OCI-LY7 (cell line): ENCODE measurements around the gene NACA2. TPM values are rescaled to one million over a fixed set of nuclear protein-coding genes. Genes with fewer than 3 reads are reported as not detected.

Experiments
- BruUV-seq: library from RNA; stranded (reverse); fragments of 400-500 nt; replicated peaks from 2 replicates; lab custom pipeline; 2021; lab: Mats Ljungman, UMichigan
- CTCF ChIA-PET: fragments of 300-600 bp; sonication (Branson Sonifier 250); formaldehyde crosslinking; loops from one replicate; lab custom pipeline; 2022; ENCODE audit warnings: antibody characterized with exemption; ENCODE audit not compliant: unreplicated experiment; lab: Charles Lee
- POLR2A ChIA-PET: fragments of 300-600 bp; sonication (Branson Sonifier 250); formaldehyde crosslinking; loops from one replicate; lab custom pipeline; 2022; ENCODE audit warnings: antibody characterized with exemption; lab: Charles Lee
- DNase-seq: peaks from one replicate; pipeline ENCODE4 v3.0.0-alpha.2; 2015; ENCODE audit warnings: low spot score
- H2AFZ ChIP-seq: fragments of 200-600 bp; sonication (generic), shearing (Covaris generic); 2 replicates; pipeline ENCODE4 v1.6.1; 2014; ENCODE audit warnings: mild to moderate bottlenecking, antibody characterized with exemption, low read length, moderate library complexity
- H3K27ac ChIP-seq: fragments of 200-600 bp; sonication (generic); 2 replicates; pipeline ENCODE4 v1.5.1; 2014; ENCODE audit warnings: mixed run types, low read depth, mild to moderate bottlenecking, moderate library complexity, low read length, inconsistent platforms; ENCODE audit not compliant: poor library complexity, severe bottlenecking
- H3K36me3 ChIP-seq: fragments of 200-600 bp; sonication (generic); 2 replicates; pipeline ENCODE4 v1.6.1; 2014; ENCODE audit warnings: mild to moderate bottlenecking, antibody characterized with exemption, low read length, moderate library complexity, mixed read lengths; ENCODE audit not compliant: insufficient read depth
- H3K4me1 ChIP-seq: fragments of 200-600 bp; sonication (generic); 2 replicates; pipeline ENCODE4 v1.5.1; 2014; ENCODE audit warnings: mild to moderate bottlenecking, low read length; ENCODE audit not compliant: insufficient read depth, poor library complexity, severe bottlenecking
- H3K4me2 ChIP-seq: fragments of 200-600 bp; sonication (generic); 2 replicates; pipeline ENCODE4 v1.6.1; 2014; ENCODE audit warnings: mild to moderate bottlenecking, low read length
- H3K4me3 ChIP-seq: fragments of 200-600 bp; sonication (generic); 2 replicates; pipeline ENCODE4 v1.5.1; 2014; ENCODE audit warnings: mild to moderate bottlenecking, low read depth, low read length; ENCODE audit not compliant: poor library complexity, severe bottlenecking
- H3K79me2 ChIP-seq: fragments of 200-600 bp; sonication (generic); 2 replicates; pipeline ENCODE4 v1.6.1; 2016; ENCODE audit warnings: low read depth, mild to moderate bottlenecking, low read length, moderate library complexity, mixed read lengths; ENCODE audit not compliant: insufficient read depth
- H3K9me2 ChIP-seq: fragments of 200-600 bp; sonication (generic); 2 replicates; pipeline ENCODE4 v1.6.1; 2016; ENCODE audit warnings: mild to moderate bottlenecking, low read length, mixed read lengths; ENCODE audit not compliant: insufficient read depth
- H3K9me3 ChIP-seq: fragments of 200-600 bp; sonication (generic); 2 replicates; pipeline ENCODE4 v1.6.1; 2014; ENCODE audit warnings: mild to moderate bottlenecking, mixed run types, low read length, mixed read lengths
- H4K20me1 ChIP-seq: fragments of 200-600 bp; sonication (generic); 2 replicates; pipeline ENCODE4 v1.6.1; 2014; ENCODE audit warnings: mild to moderate bottlenecking, antibody characterized with exemption, low read length, moderate library complexity, mixed read lengths; ENCODE audit not compliant: insufficient read depth
- EZH2phosphoT487 ChIP-seq: fragments of 200-600 bp; sonication (generic); IDR thresholded peaks from 2 replicates; pipeline ENCODE4 v1.6.1; 2018; ENCODE audit warnings: low read depth, borderline replicate concordance, mild to moderate bottlenecking, mixed run types, antibody characterized with exemption, low read length, moderate library complexity, mixed read lengths
- intact Hi-C: fragments of 100-400 bp; cut with micrococcal nuclease; formaldehyde crosslinking; loops from one replicate; pipeline ENCODE4 v1.10.0; 2022; ENCODE audit not compliant: unreplicated experiment
- total RNA-seq, 2 experiments: library from RNA; depleted of rRNA in 1 of 2; stranded (reverse); fragments of >200 nt in 1 of 2; shearing (Covaris generic) in 1 of 2; gene quantifications; 2 replicates each; pipeline ENCODE4 v1.2.3, GENCODE V29; 2014 to 2022
- TF ChIP-seq, protein P1 (sequence below): fragments of 200-600 bp; sonication (generic); conservative IDR thresholded peaks from 2 replicates; pipeline ENCODE4 v1.5.1; 2014; ENCODE audit warnings: mild to moderate bottlenecking, antibody characterized with exemption, low read length, moderate library complexity, mixed read lengths

Gene NACA2
- total RNA-seq, 2 experiments from 2014 or later: not detected

GRCh38 chr17:61583660-61584264 is 7.3 kb downstream of the NACA2 start:
- H3K36me3 ChIP-seq: no peaks in the 10 kb centered on the region
- H3K9me3 ChIP-seq: no peaks in the 10 kb centered on the region
- H4K20me1 ChIP-seq: no peaks in the 10 kb centered on the region
- no peak overlapping the region for H3K27ac ChIP-seq
- H3K4me1 ChIP-seq: peaks cover 12% of the 10 kb centered on the region
- TF ChIP-seq, protein P1, sequence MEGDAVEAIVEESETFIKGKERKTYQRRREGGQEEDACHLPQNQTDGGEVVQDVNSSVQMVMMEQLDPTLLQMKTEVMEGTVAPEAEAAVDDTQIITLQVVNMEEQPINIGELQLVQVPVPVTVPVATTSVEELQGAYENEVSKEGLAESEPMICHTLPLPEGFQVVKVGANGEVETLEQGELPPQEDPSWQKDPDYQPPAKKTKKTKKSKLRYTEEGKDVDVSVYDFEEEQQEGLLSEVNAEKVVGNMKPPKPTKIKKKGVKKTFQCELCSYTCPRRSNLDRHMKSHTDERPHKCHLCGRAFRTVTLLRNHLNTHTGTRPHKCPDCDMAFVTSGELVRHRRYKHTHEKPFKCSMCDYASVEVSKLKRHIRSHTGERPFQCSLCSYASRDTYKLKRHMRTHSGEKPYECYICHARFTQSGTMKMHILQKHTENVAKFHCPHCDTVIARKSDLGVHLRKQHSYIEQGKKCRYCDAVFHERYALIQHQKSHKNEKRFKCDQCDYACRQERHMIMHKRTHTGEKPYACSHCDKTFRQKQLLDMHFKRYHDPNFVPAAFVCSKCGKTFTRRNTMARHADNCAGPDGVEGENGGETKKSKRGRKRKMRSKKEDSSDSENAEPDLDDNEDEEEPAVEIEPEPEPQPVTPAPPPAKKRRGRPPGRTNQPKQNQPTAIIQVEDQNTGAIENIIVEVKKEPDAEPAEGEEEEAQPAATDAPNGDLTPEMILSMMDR: no peak
- H3K4me3 ChIP-seq: no peak overlapping the region
- intact Hi-C loops: no loop called here
- H3K79me2 ChIP-seq: no peaks in the 10 kb centered on the region
- CTCF ChIA-PET: no interaction called here
- no peak overlapping the region for H2AFZ ChIP-seq
- H3K4me2 ChIP-seq: no peak overlapping the region
- POLR2A ChIA-PET: interaction anchor here (0.9 to 1.3 kb wide), 3 partner anchors 8 to 20 kb away, joined by 4 read pairs; no protein-coding TSS in a partner anchor
- DNase-seq: no peak
- H3K9me2 ChIP-seq: no peaks in the 10 kb centered on the region
- BruUV-seq: no TSS peak

DNA sequence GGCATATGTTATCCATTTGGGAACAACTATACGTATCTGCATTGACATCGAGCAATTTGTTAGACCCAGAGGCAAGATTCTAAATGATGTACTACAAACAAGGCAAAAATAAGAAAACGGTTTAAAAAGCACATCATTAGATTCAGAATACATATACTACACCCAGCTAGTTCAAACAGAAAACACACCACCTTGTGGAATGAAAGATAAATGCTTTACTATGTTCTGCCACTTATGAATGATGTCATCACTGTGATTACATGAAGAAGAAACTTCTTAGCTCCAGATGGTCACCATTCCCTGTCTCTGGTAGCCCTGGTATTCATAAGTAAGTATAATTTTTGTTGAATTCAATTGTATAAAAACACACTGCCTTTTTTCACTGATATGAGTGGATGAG is 7.8 kb downstream of the NACA2 start:
- no peak overlapping the region for H3K4me3 ChIP-seq
- H3K79me2 ChIP-seq: no peaks in the 10 kb centered on the region
- POLR2A ChIA-PET: interaction anchor here (0.6 to 1.3 kb wide), 3 partner anchors 9 to 591 kb away, joined by 4 to 6 read pairs (median 4); no protein-coding TSS in a partner anchor
- H3K9me2 ChIP-seq: no peaks in the 10 kb centered on the region
- BruUV-seq: no TSS peak
- no peak overlapping the region for H3K27ac ChIP-seq
- DNase-seq: peak; percentile 69
- intact Hi-C loops: no loop called here
- no peaks in the 10 kb centered on the region for H3K36me3 ChIP-seq
- H4K20me1 ChIP-seq: no peaks in the 10 kb centered on the region
- no peaks in the 10 kb centered on the region for H3K9me3 ChIP-seq
- no peak overlapping the region for H3K4me2 ChIP-seq
- H2AFZ ChIP-seq: no peak overlapping the region
- TF ChIP-seq EZH2phosphoT487: no peak
- TF ChIP-seq, protein P1: peak; percentile 78
- peaks cover 10% of the 10 kb centered on the region for H3K4me1 ChIP-seq
- CTCF ChIA-PET: no interaction called here

DNA sequence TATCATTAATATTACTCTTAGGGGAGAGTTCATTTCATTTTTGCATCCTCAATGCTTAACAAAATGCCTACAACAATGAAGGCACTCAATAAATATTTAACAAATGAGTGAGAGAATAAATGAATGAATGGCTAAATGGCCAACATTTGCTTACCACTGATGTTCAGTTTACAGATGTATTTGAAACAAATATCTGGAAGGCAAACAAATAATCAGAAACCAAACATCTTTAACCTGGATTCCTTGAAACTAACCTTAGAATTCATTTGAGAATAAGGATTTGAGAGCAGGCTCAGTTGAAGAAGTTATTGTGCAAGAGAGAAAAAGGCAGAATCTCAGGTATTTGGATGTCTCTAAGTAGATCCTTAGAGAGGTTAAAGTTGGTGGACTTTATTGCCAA is 8.4 kb downstream of the NACA2 start:
- H3K4me2 ChIP-seq: no peak overlapping the region
- ChIA-PET POLR2A (interaction anchor here (0.6 to 1.3 kb wide), 3 partner anchors 8 to 592 kb away, joined by 3 to 6 read pairs (median 4); no protein-coding TSS in a partner anchor), CTCF (no interaction called here)
- H3K9me3 ChIP-seq: no peaks in the 10 kb centered on the region
- peaks cover 4% of the 10 kb centered on the region for H3K4me1 ChIP-seq
- TF ChIP-seq EZH2phosphoT487: no peak
- TF ChIP-seq, protein P1: no peak
- no peak overlapping the region for H3K27ac ChIP-seq
- no peaks in the 10 kb centered on the region for H4K20me1 ChIP-seq
- DNase-seq: no peak
- no peaks in the 10 kb centered on the region for H3K79me2 ChIP-seq
- intact Hi-C loops: no loop called here
- BruUV-seq: no TSS peak
- no peak overlapping the region for H3K4me3 ChIP-seq
- no peaks in the 10 kb centered on the region for H3K9me2 ChIP-seq
- no peaks in the 10 kb centered on the region for H3K36me3 ChIP-seq
- H2AFZ ChIP-seq: no peak overlapping the region
